Measurements from ENCODE around the gene KIF4A. TPM values are rescaled to one million over a fixed set of nuclear protein-coding genes. Genes with fewer than 3 reads are reported as not detected.

The KIF4A gene
- total and polyA plus RNA-seq, 2 of the 4 experiments (the other 2 are of a cell fraction): 10.0 to 19.0 TPM

GRCh38 chrX:70241501-70241900 is 48.4 kb upstream of the KIF4A start:
- ATAC-seq (ENCODE audit: low read depth): no peak
- Histone ChIP-seq H3K14ac (replicated peaks; ENCODE audit: low read depth, low read length) (no peak overlapping the region), H3K9me3 (ENCODE audit: control insufficient read depth, insufficient read depth, low read length) (no peaks in the 10 kb centered on the region), H3K79me1 (ENCODE audit: low read depth in 1 of 2, low read length in 2 of 2) (no peaks in the 10 kb centered on the region), H3K27me3 (ENCODE audit: control insufficient read depth, insufficient read depth, low read length) (peaks cover 21% of the 10 kb centered on the region), H3K23ac (ENCODE audit: low read depth, low read length) (no peak overlapping the region), H2BK15ac (ENCODE audit: low read depth, low read length) (no peak overlapping the region), H2BK20ac (ENCODE audit: low read depth, low read length) (no peak overlapping the region), H3K36me3 (ENCODE audit: control insufficient read depth, insufficient read depth, low read length) (no peaks in the 10 kb centered on the region), H2AK5ac (ENCODE audit: low read depth, low read length) (no peak overlapping the region), H3K9ac (ENCODE audit: low read depth, low read length) (no peak overlapping the region), H3K4ac (ENCODE audit: low read depth, low read length) (no peak overlapping the region), H4K91ac (ENCODE audit: insufficient read depth, low read depth, low read length) (no peak overlapping the region), H3K18ac (ENCODE audit: low read depth, low read length) (no peak overlapping the region), H2AK9ac (replicated peaks; ENCODE audit: low read depth, low read length, poor library complexity) (no peak overlapping the region), H2BK120ac (ENCODE audit: low read depth, low read length) (no peak overlapping the region), H3K4me1 (ENCODE audit: control insufficient read depth, insufficient read depth, low read length) (no peaks in the 10 kb centered on the region), H4K20me1 (ENCODE audit: insufficient read depth, low read length) (no peaks in the 10 kb centered on the region), H3K4me3 (ENCODE audit: insufficient read depth, low read depth, low read length) (no peak overlapping the region), H2AFZ (replicated peaks; ENCODE audit: low read length, poor library complexity) (no peak overlapping the region), H2BK5ac (ENCODE audit: low read depth, low read length, poor library complexity, severe bottlenecking) (no peak overlapping the region), H3K9me1 (ENCODE audit: insufficient read depth, low read length) (no peaks in the 10 kb centered on the region), H3K27ac (ENCODE audit: insufficient read depth, low read length) (no peak overlapping the region), H4K5ac (ENCODE audit: low read depth, low read length) (no peak overlapping the region), H3K4me2 (ENCODE audit: low read depth, low read length) (no peak overlapping the region), H3K56ac (ENCODE audit: extremely low read depth, insufficient read depth, low read length) (no peak overlapping the region), H4K8ac (ENCODE audit: low read depth in 2 of 2, low read length in 2 of 2) (no peak overlapping the region)
- dilution Hi-C loops (cut with HindIII; ENCODE audit: low sequenced_read_pairs, unreplicated experiment): no loop called here
- 60% methylated on average over 2 of the region's 2 CpGs; no CpG with 5 or more reads in 1 of the 2 experiments for WGBS, 2 experiments (ENCODE audit: extremely low coverage in 2 of 2, insufficient read length in 1 of 2)
- no peak for TF ChIP-seq FOS (IDR thresholded peaks at IDR 0.05; ENCODE audit: low read depth, low read length)
- TF ChIP-seq RFX5 (IDR thresholded peaks at IDR 0.05; ENCODE audit: low read depth, low read length): no peak
- TF ChIP-seq RAD21 (IDR thresholded peaks at IDR 0.05; ENCODE audit: low read length): no peak
- TF ChIP-seq SMC3 (IDR thresholded peaks at IDR 0.05; ENCODE audit: low read depth, low read length): no peak
- TF ChIP-seq NFE2L2 (IDR thresholded peaks at IDR 0.05; ENCODE audit: low read depth, low read length): no peak
- TF ChIP-seq MXI1 (IDR thresholded peaks at IDR 0.05; ENCODE audit: borderline replicate concordance, low read depth, low read length): no peak
- no peak for TF ChIP-seq CEBPB (IDR thresholded peaks at IDR 0.05; ENCODE audit: low read depth, low read length)
- TF ChIP-seq ELK1 (IDR thresholded peaks at IDR 0.05; ENCODE audit: borderline replicate concordance, low read depth, low read length): no peak
- no peak for TF ChIP-seq MAFK (IDR thresholded peaks at IDR 0.05; ENCODE audit: low read depth, low read length)
- TF ChIP-seq, protein P1, sequence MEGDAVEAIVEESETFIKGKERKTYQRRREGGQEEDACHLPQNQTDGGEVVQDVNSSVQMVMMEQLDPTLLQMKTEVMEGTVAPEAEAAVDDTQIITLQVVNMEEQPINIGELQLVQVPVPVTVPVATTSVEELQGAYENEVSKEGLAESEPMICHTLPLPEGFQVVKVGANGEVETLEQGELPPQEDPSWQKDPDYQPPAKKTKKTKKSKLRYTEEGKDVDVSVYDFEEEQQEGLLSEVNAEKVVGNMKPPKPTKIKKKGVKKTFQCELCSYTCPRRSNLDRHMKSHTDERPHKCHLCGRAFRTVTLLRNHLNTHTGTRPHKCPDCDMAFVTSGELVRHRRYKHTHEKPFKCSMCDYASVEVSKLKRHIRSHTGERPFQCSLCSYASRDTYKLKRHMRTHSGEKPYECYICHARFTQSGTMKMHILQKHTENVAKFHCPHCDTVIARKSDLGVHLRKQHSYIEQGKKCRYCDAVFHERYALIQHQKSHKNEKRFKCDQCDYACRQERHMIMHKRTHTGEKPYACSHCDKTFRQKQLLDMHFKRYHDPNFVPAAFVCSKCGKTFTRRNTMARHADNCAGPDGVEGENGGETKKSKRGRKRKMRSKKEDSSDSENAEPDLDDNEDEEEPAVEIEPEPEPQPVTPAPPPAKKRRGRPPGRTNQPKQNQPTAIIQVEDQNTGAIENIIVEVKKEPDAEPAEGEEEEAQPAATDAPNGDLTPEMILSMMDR (conservative IDR thresholded peaks at IDR 0.05; ENCODE audit: low read depth, low read length): no peak
- no peak for TF ChIP-seq RCOR1 (IDR thresholded peaks at IDR 0.05; ENCODE audit: insufficient replicate concordance, low read length)
- TF ChIP-seq BHLHE40 (IDR thresholded peaks at IDR 0.05; ENCODE audit: low read depth, low read length): no peak
- no peak for TF ChIP-seq USF2 (IDR thresholded peaks at IDR 0.05; ENCODE audit: low read depth, low read length)
- no peak for TF ChIP-seq POLR2A (IDR thresholded peaks at IDR 0.05; ENCODE audit: low read depth, low read length)
- DNase-seq: no peak
- in situ Hi-C loops (cut with MboI; ENCODE audit: low sequenced_read_pairs): no loop called here
- ChIA-PET CTCF (no interaction called here), POLR2A (ENCODE audit: unreplicated experiment) (no interaction called here)
- intact Hi-C loops (cut with micrococcal nuclease): no loop called here
- no TSS peak for BruUV-seq (replicated peaks)
